COLO829 (cell line): ENCODE data around the gene FNDC10.

Source experiments
- DNase-seq: peaks from one replicate; pipeline ENCODE4 v3.0.0; 2012; ENCODE audit warnings: low spot score

The FNDC10 gene

GRCh38 chr1:1627829-1628753, 28.2 kb upstream of the FNDC10 start:
- no peak for DNase-seq

GRCh38 chr1:1627261-1627828, 27.4 kb upstream of the FNDC10 start:
- no peak for DNase-seq

DNA sequence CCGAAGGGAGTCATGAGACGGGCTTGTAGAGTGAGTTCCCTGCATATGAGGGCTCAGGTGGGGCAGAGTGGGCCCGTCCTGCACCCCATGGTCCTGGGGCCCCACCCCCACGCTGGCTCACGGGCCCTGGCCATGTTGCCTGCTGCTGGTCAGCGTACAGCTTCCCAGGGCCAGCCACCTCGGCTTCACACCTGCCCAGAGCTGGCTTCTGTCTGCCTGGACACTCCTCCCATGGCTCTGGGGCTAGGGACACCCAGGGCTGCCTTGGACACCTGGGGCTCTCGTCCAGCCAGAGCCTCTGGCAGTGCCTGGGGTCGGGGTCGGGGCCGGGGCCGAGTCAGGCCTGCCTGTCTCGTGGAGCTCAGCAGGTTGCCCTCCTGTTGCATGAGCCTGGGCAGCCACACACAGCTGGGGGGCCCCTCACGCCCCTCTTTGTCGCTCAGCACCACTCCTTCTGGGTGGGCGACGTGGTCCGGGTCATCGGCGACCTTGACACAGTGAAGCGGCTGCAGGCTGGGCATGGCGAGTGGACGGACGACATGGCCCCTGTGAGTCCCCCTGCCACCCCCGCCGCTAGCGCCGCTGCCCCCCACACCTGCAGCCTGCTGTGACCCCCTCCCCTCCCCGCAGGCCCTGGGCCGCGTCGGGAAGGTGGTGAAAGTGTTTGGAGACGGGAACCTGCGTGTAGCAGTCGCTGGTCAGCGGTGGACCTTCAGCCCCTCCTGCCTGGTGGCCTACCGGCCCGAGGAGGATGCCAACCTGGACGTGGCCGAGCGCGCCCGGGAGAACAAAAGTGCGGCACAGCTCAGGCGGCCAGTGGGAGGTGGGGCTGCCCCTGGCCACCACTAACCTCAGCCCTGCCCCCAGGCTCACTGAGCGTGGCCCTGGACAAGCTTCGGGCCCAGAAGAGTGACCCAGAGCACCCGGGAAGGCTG, 26.5 kb upstream of the FNDC10 start:
- no peak for DNase-seq

GRCh38 chr1:1625824-1626206, 25.9 kb upstream of the FNDC10 start:
- no peak for DNase-seq

DNA sequence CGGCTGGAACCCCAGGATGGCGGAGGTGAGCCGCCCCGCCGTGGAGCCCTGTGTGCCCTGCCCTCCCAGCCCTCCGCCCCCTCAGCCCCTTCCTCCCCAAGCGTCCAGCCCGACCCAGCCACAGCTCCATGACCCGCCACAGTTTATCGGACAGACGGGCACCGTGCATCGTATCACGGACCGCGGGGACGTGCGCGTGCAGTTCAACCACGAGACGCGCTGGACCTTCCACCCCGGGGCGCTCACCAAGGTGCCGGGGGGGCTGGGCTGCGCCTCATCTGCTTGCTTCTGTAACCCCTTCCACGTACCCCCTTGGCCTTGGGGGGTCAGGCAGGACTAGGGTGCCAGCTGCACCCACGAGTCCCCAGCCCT, 25.5 kb upstream of the FNDC10 start:
- DNase-seq = no peak

- no peak for DNase-seq
These were observed 24.8 kb upstream of the FNDC10 start for GRCh38 chr1:1624443-1625403.

GRCh38 chr1:1623631-1624442, 23.9 kb upstream of the FNDC10 start:
- no peak for DNase-seq

- DNase-seq = no peak
These were observed 23.3 kb upstream of the FNDC10 start for GRCh38 chr1:1623181-1623630.

DNA sequence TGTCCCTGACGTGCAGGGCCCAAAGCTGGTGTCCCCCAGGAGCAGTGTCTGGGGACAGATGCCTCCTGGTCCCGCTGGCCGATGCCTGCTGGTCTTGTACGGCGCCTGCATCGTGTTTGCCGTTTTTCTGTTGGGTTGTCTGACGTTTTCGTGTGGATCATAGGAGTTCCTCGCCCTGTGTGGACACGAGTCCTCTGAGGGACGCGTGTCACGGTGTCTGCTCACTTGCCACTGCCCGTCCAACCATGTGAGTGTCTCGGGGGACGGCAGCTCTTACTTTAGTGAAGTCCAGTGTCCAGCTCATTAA, 22.8 kb upstream of the FNDC10 start:
- DNase-seq = no peak

GRCh38 chr1:1622010-1622787, 22.3 kb upstream of the FNDC10 start:
- DNase-seq = no peak

DNA sequence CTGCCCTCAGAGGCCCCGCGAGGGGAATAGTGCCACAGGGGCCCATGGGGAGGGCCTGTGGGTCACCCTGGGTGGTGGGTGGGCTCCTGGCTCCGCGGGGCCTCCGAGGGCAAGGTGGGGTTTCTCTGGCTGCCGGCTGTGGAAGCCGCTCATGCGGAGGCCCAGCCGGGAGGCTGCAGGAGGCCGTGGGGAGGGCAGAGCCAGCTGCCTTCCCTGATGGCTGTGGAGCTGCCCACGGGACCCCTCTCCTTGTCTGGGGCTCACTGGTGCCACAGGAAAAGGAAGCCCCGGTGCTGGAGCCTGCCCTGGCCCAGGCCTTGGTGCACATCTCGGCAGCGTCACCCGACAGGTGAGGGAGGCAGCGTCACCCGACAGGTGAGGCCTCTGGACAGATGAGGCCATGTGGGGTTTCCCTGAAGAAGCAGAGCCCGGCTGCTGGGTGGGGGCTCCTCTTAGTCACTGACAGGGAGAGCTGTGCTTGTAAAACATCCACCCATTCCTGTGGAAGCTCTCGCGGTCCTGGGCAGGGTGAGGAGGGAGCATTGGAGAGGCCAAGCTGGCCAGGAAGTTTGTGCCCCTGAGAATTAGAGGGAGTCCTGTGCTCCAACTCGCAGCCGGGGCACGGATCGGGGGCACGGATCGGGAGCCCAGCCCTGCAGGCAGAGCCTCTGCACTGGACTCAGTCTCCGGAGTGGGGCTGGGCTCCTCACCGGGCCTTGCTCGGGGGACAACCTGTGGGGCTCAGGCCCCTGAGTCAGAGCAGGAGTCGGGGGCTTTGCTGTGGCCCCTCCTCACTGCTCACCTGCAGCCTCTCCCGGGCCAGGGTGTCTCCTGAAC, 21.5 kb upstream of the FNDC10 start:
- DNase-seq = no peak

DNA sequence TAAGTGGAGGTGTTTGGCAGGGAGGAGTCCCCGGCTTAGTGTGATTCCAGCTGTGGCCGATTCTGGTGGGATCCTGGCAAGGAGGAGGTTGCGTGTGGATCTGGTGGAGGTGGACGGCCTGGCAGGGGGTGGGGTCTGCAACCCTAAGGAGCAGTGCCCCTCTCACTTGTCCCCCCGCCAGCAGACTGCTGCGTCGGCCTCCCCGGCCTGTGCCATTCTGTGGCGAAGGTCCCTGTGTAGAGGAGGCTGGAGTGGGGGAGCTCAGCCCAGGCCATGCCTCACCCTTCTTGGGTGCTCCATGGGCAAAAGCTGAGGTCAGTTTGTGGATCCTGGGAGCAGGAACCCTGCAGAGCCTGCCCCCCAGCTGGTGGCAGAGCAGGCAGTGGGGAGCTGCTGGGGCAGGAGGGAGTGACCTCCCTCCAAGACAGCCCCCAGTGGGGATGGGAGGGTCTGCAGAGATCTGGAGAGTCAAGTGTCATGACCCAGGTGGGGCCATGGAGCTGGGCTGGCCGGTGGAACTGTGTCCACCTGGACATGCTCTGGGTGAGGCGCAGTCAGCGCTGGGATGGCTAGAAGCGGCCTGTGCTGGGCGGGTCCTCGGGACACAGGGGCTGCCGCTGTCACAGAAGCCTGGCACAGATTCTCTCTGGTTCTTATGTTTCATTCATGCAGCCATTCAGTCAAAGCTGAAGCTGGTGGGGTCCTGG, 20.7 kb upstream of the FNDC10 start:
- no peak for DNase-seq

GRCh38 chr1:1619917-1620361, 20.0 kb upstream of the FNDC10 start:
- no peak for DNase-seq

DNA sequence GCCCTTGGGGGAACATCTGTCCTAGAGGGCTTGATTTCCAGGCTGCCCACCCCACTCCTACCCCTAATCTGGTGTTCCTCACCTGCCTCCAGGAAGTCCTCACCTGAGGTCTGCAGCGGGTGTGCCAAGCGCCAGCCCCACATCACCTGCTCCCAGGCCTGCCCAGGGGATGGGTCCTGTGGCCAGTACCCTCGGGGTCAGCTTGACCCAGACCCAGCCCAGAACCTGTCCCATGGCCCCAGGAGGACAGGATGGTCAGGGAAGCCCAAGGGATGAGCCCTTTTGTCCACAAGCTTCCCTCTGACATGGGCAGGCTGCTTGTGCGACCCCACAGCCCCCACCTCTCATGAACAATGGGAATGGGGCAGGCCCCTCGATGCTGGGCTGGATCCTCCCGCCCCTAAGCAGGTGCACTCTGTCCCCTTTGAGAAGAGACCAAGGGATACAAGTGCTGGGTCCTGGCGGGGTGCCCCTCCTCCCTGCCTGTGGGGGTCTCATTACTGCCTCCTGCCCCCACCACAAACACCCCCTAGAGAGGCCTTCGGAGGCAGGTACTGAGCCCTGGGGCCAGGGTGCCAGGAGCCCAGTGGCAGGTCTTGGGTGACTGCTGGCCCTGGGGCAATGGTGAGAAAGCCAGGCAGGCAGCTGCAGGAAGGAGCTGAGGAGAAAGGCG, 18.6 kb upstream of the FNDC10 start:
- no peak for DNase-seq

DNA sequence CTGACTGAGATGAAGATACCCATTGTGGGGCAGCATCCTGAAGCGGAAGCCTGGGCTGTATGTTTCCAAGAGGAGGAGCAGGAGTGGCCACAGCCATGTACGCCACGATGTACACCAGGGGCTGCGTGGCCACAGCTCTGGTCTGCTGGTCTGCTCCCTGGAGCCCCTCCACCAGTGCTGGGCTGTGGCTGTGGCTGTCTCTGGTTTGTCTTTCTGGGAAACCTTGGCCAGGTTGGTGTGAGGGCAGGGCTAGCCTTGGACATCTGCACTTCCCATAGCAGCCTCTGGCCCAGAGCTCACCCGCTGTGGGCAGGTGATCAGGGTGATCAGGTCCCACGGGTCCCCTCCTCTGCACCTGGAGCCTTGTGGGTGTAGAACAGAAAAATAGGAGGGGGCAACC, 18.0 kb upstream of the FNDC10 start:
- no peak for DNase-seq

DNA sequence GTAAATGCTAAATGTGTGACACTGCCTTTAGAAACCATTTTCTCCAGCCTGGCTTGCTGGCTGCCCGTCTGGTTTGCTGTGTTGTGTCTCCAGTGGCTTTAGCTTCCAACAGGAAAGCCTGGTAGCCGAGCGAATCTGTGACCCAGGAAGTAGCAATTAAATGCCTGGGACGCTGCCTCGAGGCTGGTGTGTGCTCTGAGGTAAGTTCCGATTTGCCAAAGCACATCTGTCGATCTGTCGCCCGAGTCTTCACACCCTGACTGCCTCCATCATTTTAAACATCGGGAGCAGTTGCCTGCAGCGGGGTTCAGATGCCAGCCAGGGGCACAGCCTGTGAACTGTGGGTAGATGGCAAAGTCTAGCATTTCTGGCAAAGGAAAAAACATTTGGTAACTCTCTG, 17.6 kb upstream of the FNDC10 start:
- no peak for DNase-seq

- no peak for DNase-seq
These were observed 16.9 kb upstream of the FNDC10 start for GRCh38 chr1:1616838-1617237.
